ENCODE data around the gene KIAA0513.

KIAA0513 gene

GRCh38 chr16:84986879-84987278, 40.7 kb upstream of the KIAA0513 start:
- TF ChIP-seq, protein P1, sequence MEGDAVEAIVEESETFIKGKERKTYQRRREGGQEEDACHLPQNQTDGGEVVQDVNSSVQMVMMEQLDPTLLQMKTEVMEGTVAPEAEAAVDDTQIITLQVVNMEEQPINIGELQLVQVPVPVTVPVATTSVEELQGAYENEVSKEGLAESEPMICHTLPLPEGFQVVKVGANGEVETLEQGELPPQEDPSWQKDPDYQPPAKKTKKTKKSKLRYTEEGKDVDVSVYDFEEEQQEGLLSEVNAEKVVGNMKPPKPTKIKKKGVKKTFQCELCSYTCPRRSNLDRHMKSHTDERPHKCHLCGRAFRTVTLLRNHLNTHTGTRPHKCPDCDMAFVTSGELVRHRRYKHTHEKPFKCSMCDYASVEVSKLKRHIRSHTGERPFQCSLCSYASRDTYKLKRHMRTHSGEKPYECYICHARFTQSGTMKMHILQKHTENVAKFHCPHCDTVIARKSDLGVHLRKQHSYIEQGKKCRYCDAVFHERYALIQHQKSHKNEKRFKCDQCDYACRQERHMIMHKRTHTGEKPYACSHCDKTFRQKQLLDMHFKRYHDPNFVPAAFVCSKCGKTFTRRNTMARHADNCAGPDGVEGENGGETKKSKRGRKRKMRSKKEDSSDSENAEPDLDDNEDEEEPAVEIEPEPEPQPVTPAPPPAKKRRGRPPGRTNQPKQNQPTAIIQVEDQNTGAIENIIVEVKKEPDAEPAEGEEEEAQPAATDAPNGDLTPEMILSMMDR (IDR thresholded peaks at IDR 0.05) = no peak
- Histone ChIP-seq H3K9me3 (no peaks in the 10 kb centered on the region), H3K4me3 (ENCODE audit: low read depth in 1 of 2, low read length in 1 of 2) (no peak overlapping the region), H3K36me3 (peaks cover 53% of the 10 kb centered on the region), H3K27me3 (no peaks in the 10 kb centered on the region), H3K27ac (no peak overlapping the region), H3K4me1 (ENCODE audit: control insufficient read depth in 1 of 2, insufficient read depth in 1 of 2, low read depth in 1 of 2, low read length in 1 of 2) (peaks cover 35 to 36% of the 10 kb centered on the region in 2 experiments)

DNA sequence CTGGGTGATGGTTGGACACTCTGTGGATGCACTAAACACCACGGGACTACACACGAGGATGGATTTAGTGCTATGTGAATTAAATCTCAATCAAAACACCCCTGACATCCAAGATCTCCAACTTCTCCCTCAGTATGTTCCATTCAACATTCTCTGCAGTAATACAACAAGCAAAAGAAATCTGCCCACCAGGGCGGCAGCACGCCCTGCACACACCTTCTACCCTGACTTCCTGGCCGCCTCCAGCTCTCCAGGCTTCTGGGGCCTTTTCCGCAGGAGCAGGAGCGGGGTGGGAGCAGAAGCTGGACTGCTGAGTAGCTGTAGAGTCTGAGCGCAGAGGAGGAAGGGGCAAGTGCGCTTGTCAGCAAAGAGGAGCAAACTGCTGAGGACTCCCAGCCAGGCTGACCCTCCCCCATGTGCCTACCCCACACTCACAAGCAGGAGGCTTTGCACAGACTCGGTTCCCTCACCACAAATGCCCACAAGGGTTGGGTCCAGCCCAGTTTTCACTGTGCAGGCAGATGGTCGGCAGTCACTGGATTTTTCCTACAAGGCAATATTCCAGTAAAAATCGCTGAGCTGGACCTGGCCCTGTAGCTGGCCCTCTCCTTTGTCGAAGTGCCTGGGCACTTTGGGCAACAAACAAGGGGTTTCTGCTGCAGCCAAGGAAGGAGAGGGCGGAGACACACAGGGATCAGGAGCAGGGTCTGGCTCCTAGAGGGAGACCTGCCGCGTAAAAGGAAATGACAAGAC, 39.1 kb upstream of the KIAA0513 start:
- H3K36me3 ChIP-seq = peaks cover 52% of the 10 kb centered on the region
- H3K4me1 ChIP-seq (ENCODE audit: control insufficient read depth in 1 of 2, insufficient read depth in 1 of 2, low read depth in 1 of 2, low read length in 1 of 2) = peaks cover 28 to 32% of the 10 kb centered on the region in 2 experiments
- no peaks in the 10 kb centered on the region for H3K27me3 ChIP-seq
- H3K4me3 ChIP-seq (ENCODE audit: low read depth in 1 of 2, low read length in 1 of 2) = no peak overlapping the region
- TF ChIP-seq, protein P1 (IDR thresholded peaks at IDR 0.05) = no peak
- H3K27ac ChIP-seq = peak overlapping the region; percentile 16
- H3K9me3 ChIP-seq = no peaks in the 10 kb centered on the region

GRCh38 chr16:84989749-84990620, 37.6 kb upstream of the KIAA0513 start:
- H3K4me3 ChIP-seq (ENCODE audit: low read depth in 1 of 2, low read length in 1 of 2) = no peak overlapping the region
- peaks cover 57% of the 10 kb centered on the region for H3K36me3 ChIP-seq
- no peaks in the 10 kb centered on the region for H3K9me3 ChIP-seq
- no peaks in the 10 kb centered on the region for H3K27me3 ChIP-seq
- TF ChIP-seq, protein P1 (IDR thresholded peaks at IDR 0.05) = no peak
- peaks cover 28 to 32% of the 10 kb centered on the region in 2 experiments for H3K4me1 ChIP-seq (ENCODE audit: control insufficient read depth in 1 of 2, insufficient read depth in 1 of 2, low read depth in 1 of 2, low read length in 1 of 2)
- no peak overlapping the region for H3K27ac ChIP-seq

DNA sequence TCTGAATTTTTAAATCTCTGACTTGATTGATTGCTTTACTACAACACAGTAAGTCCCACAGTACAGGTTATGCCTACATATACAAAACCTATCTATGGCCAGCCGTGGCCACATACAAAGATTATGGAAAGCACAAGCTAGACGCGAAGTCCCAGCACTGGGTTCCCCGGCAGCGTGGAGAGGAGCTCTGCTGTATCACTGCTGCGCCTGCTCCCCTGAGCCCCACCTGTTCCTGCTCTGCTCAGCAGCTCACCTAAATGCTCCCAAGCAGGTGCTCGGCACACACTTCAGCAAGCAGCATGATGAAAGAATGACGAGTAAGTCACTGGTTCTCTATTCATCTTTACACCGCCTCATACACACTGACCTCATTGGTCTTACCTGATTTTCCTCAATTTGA, 36.8 kb upstream of the KIAA0513 start:
- no peak overlapping the region for H3K4me3 ChIP-seq (ENCODE audit: low read depth in 1 of 2, low read length in 1 of 2)
- peaks cover 60% of the 10 kb centered on the region for H3K36me3 ChIP-seq
- no peaks in the 10 kb centered on the region for H3K9me3 ChIP-seq
- H3K4me1 ChIP-seq (ENCODE audit: control insufficient read depth in 1 of 2, insufficient read depth in 1 of 2, low read depth in 1 of 2, low read length in 1 of 2) = peaks cover 32 to 40% of the 10 kb centered on the region in 2 experiments
- TF ChIP-seq, protein P1 (IDR thresholded peaks at IDR 0.05) = no peak
- no peaks in the 10 kb centered on the region for H3K27me3 ChIP-seq
- H3K27ac ChIP-seq = peak overlapping the region; percentile 31

DNA sequence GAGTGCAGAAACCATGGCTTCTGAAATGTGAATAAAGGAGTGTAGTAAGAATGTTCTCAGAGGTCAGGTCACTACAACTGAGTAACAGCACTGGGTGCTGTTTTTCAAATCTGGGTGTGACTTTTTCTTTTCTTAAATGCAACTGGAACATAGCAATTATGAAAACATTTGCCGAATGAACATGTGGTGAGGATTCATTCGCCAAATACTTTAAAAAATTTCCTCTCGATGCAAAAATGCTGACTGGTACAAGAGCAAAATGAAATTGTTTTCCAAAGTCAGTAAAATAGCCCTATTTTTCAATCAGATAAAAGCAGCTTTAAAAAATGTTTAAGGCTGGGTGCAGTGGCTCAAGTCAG, 34.9 kb upstream of the KIAA0513 start:
- no peaks in the 10 kb centered on the region for H3K27me3 ChIP-seq
- TF ChIP-seq, protein P1 (IDR thresholded peaks at IDR 0.05) = no peak
- peak overlapping the region; percentile 98 for H3K27ac ChIP-seq

More for the DNA sequence above, 34.9 kb upstream of the KIAA0513 start:
- Histone ChIP-seq H3K4me3 (ENCODE audit: low read depth in 1 of 2, low read length in 1 of 2) (no peak overlapping the region), H3K9me3 (no peaks in the 10 kb centered on the region), H3K36me3 (peaks cover 41% of the 10 kb centered on the region), H3K4me1 (ENCODE audit: control insufficient read depth in 1 of 2, insufficient read depth in 1 of 2, low read depth in 1 of 2, low read length in 1 of 2) (peaks cover 51 to 59% of the 10 kb centered on the region in 2 experiments)
